Stimulated activated CD4-positive, alpha-beta T cell treated with anti-CD3 and anti-CD28 coated beads, Interleukin-4, amount 100 ng/mL, for 24 hours (primary cell): Measurements from ENCODE around the gene REXO5.

Source experiments
- DNase-seq: peaks from one replicate; pipeline ENCODE4 v3.0.0-alpha.2; 2020

The REXO5 gene

DNA sequence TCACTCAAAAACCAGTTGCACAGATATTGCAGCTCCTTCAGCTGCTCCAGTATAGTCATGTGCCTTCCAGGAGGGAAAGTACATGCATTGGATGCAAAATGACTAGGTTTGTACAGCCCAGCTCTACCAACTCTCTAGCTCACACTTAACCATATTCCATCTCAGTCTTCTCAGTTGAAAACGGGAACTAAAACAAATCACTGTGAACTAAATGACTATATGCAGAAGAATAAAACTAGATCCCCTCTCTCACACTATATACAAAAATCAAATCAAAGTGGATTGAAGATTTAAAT is 69.0 kb downstream of the REXO5 start:
- DNase-seq = no peak

DNA sequence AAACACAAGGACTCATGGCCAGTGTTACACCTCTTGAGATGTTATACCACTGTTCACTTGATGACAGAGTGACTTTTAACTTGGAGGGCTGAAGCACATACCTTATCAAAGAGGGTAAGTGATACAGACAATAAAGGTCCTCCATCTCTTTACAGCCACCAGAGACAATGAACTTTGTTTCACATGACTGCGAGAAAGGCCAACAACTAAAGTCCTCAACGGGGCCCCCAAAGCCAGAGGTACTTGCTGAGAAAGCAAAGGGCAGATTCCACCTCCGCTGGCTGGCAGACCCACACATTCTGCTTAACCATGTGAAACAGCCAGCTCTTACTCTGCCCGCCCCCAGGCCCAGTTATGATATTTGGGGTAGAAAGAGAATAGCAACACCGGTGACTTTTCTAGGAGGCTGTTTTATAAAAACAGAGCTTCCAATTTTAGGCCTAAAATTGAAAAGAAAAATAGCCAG is 72.4 kb downstream of the REXO5 start:
- DNase-seq = no peak

DNA sequence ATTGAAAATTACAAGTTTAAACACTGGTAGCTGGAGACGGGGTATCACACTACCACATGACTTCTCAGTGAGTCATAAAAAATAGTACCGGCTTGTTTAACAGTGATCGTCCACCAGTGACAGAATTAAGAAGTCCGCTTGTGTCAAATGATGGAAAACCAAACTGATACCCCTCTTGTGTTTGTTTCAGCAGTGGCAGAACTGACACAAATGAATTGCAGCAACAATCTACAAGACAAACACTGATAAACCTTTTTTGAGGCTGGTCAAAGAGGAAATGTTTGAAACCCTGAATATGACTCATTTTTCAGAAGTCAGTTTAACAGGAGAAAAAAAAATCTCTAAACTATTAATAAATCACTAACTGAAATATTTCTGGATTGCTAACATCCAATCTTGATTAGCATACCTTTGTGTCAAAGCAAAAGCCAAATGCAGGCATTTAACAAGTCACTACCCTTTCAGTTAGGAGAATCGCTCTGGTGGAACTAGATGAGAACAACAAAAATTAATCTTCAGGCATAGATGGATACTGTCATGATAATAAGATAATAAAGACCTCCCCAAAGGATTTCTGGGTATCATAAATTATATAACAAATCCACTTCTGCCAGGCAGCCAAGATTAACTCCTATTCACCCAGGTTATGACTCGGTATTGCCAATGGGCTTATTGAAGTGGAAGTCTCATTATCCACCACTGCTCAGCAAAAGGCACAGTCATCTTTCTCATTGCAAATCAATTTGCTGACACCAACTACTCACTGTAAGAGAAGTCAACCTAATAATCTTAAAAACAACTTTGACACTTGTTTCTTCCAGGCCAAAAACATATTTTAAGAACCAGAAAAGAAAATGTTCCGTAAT is 73.1 kb downstream of the REXO5 start:
- no peak for DNase-seq

DNA sequence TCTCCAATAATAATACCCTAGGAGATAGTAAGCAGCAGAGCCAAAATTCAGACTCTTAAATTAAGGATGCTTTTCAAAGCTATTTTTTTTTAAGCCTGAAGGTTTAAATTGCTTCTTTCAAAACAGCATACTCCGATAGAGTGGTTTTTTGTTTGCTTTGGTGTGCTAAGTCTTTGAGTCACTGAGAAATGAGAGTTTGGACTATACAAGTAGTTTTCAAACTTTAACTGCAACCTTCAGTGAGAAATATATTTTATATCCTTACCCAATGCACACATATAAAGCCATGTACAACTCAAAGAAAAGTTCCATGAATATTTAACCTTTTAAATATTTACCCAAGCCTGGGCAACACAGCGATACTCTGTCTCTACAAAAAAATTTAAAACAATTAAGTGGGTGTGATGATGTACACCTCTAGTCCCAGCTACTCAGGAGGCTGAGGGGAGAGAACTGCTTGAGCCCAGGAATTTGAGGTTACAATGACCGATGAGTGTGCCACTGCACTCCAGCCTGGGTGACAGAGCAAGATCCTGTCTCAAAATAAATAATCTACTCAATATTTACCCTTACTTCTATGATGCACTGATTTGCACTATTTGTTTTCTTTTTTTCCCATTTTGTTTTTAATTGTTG is 74.7 kb downstream of the REXO5 start:
- DNase-seq = no peak

DNA sequence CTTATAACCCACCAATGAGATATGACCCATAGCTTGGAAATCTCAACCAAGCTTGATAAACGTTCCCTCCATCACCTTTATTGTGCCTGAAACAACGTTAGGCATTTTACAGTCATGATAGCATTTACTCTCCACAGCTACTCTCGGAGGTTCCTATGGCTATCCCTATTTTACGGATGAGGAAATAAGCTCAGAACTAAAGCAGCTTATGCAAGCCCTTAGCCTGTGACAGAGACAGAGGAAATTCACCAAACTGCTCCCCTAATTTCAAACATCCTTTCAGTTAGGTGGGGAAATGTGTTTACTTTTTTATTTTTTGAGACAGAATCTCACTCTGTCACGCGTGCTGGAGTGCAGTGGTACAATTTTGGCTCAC is 75.2 kb downstream of the REXO5 start:
- DNase-seq = no peak

DNA sequence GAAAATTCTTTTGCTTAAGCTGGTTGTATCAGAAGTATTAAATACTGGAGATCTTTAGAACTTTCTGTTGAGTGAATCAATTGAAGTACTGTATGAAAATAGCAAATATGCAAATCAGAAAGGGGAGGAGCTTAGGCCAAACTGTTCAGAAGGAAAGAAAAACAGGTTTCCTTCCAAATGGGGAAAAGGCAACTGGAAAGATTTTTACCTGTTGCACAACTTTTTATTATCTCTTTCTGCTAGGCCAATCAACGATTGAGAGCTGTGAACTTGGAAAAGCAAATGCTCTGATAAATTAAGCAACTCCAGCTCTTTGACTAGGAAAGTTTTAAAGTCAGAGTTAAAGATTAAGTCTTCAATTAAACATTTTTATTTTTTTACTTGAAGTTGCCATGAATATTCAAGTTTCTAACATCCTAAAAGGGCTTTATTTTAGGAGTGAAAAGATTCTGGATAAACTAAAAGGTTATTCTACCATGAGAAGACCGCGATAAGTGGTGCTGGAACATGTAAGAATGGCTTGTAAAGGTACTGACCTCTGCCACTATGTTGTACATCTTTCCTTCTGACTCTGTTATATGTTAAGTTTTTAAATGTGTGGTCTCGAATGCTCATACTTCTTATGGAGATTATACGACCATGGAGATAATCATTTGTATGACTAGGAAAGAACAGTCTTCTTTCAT is 77.4 kb downstream of the REXO5 start:
- no peak for DNase-seq

DNA sequence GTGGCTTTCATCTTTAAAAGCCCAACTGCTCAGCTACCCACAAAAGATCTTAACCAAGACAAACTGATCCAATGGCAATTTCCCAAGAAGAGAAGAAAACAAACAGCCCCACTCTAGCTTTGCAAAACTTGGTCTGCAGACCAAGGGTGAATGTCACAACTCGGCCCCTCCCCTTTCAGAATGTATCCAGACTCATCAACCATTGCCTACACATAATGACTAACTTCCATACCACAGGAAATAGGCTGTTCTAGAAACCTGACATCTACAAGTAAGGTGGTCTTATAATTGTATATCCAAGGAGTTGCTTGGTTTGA is 77.9 kb downstream of the REXO5 start:
- peak; percentile 13 for DNase-seq

DNA sequence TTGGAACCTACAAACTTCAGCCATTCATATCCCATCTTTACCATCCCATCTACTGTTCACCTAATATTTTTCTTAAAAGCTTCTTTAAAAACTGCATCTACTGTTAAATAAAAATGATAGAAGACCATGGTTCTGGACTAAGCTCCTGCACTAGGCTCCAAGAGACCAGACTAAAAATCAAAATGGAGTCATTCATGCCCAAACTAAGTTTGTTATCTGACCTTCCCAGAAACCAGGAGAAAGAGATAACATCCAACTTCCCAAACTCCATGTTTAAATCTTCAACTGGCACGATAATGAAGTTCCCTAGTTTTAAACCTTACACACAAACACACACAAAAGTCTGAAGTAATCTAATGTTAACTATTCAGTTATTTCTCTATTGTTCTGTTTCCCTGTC is 80.0 kb downstream of the REXO5 start:
- DNase-seq = no peak

DNA sequence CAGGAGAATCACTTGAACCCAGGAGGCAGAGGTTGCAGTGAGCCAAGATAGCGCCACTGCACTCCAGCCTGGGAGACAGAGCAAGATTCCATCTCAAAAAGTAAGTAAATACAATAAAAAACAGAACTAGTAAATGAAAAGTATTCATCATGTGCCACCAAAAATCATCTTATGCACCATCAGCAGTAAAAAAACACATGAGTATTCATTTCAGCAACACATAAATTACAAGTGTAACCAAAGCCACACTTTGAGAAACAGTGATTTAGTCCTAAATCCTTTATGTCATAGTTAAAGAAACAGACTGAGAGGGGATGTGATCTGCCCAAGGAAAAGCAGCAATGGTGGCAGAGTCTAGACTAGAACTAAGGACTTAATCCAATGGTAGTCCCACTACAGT is 80.9 kb downstream of the REXO5 start:
- DNase-seq = no peak

DNA sequence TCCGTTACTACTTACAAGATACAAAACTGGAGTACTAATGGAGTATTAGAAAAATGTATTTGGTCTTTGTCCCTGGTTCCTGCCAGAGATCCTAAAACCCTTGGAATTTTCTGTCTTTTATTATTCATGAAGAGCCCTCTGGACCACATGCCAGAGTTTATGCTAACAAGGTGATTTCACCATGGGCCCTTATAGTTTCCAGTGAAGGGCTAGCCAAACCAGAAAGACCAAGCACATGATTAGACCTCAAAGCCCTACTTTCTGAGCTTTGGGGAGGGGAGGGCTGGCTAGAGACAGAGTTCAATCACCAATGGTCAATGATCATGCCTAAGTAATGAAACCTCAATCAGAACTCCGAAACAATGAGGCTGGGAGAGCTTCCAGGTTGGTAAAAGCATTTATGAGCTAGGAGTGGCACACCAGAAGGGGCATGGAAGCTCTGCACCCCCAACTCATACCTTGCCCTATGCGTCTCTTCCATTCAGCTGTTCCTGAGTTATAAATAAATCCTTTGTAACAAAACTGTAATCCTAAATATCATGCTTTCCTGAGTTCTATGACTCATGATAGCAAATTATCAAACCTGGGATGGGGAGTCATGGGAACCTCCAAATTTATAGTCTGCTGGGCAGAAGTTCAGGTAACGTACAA is 83.4 kb downstream of the REXO5 start:
- no peak for DNase-seq

DNA sequence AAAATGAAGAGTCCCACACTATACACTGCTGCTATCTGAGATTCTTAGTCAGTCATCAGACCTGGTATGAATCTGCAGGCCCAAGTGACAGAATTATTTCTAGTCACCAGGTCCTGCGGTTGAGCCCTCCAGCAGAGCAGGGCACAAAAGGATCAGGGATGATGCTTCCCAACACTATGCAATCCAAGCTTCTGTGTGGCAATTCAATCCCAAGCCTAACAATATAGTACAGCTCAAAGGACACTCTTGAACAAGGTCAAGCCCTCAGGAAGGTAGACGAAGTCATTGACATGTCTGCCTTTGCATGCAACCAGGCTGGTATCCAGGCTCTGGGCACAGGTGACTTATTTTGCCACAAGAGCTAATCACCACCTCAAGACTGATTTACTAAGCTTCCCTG is 88.1 kb downstream of the REXO5 start:
- no peak for DNase-seq

DNA sequence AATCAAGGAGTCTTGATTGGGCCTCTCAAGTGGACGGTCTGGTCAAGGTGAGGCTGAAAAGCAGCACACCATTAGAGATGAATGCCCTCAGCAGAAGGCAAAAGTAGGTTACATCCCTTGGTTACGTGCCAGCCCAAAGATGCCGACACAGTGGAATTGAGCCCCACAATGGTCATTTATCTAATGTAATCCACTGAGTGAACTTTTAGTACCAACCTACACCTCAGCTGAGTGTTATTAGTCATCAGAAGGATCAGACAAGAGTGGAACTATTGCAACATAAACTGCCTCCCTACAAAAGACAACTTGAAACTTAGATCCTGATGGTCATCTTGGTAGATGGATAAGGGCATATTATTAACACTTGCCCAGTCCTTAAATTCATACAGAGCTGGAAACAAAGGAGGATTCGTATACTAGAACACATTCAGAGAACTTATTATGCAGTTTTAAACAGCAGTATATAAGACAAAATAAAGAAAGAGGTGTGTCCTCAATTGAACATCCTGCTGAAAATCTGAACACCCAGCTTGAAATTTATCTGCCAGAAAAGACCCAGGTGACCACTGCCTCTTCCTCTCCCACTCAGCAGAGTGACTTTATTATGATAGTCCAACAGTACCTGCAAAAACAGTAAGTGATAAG is 91.0 kb downstream of the REXO5 start:
- no peak for DNase-seq

DNA sequence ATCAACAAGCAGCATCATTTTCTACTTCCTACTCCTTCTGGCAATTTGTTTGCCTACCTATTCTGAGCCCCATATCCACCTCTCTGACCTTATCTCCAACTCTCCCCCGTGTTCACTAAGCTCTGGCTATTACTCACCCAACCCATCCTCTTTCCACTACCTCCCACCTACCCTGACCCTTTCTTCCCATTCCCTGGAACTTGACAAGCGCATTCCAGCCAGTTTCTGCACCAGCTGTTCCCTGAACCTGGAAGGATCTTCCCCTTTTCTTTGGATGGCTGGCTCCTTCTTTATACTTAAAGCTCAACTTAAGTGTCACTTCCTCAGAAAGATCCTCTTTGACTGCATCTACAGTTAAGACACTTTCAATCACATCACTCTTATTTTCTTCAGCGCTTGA is 91.6 kb downstream of the REXO5 start:
- no peak for DNase-seq

DNA sequence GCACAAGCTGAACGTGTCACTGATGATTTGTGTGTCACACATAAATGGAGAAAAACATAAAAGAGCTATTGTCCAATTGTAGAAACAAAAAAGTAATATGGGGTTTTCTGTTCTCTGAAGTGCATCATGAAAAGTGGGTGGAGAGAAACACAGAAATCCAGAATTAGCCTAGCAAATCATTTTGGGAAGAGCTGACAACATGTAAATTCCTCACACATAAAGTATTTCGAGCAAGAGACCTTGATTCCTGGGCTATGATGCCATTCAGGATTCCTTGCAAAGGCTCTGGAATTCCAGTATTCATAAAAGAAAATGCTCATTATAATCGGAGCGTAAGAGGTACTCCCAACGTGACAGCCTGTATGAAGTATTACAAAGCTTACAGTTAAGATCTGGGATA is 92.7 kb downstream of the REXO5 start:
- no peak for DNase-seq
